HG03108 (cell line): ENCODE measurements around the gene FXR2.

Source experiments
- ATAC-seq: cut with Tn5 transposase; IDR thresholded peaks from one replicate; pipeline ENCODE4 v1.9.1; 2021; ENCODE audit warnings: moderate library complexity; ENCODE audit not compliant: unreplicated experiment

Gene FXR2

GRCh38 chr17:7589204-7589868 is 25.4 kb downstream of the FXR2 start:
- ATAC-seq = no peak

- no peak for ATAC-seq
Observed at GRCh38 chr17:7588553-7589203, 26.0 kb downstream of the FXR2 start.

GRCh38 chr17:7587420-7588151 is 27.1 kb downstream of the FXR2 start:
- ATAC-seq = no peak

- ATAC-seq = no peak
Observed at GRCh38 chr17:7586673-7587419, 27.9 kb downstream of the FXR2 start.

GRCh38 chr17:7583253-7584109 is 31.2 kb downstream of the FXR2 start, which contains the start of gene MPDU1:
TSS of gene MPDU1 (plus strand) at chr17:7583852. CDS start at chr17:7583863, 11 bp downstream.
- peak; percentile 46 for ATAC-seq

- no peak for ATAC-seq
Observed at GRCh38 chr17:7582396-7583252, 32.1 kb downstream of the FXR2 start.

GRCh38 chr17:7580604-7581575 is 33.8 kb downstream of the FXR2 start:
- ATAC-seq = no peak

- ATAC-seq = no peak
Observed at GRCh38 chr17:7579834-7580603, 34.7 kb downstream of the FXR2 start.

GRCh38 chr17:7579001-7579833 is 35.5 kb downstream of the FXR2 start, which contains the start of gene CD68:
TSS of gene CD68 (plus strand) at chr17:7579638. CDS start at chr17:7579678, 40 bp downstream.
- ATAC-seq = peak; percentile 45

GRCh38 chr17:7577327-7578199 is 37.1 kb downstream of the FXR2 start:
- ATAC-seq = no peak

GRCh38 chr17:7576432-7576937 is 38.2 kb downstream of the FXR2 start:
- no peak for ATAC-seq

GRCh38 chr17:7575959-7576358 is 38.7 kb downstream of the FXR2 start:
- no peak for ATAC-seq

DNA sequence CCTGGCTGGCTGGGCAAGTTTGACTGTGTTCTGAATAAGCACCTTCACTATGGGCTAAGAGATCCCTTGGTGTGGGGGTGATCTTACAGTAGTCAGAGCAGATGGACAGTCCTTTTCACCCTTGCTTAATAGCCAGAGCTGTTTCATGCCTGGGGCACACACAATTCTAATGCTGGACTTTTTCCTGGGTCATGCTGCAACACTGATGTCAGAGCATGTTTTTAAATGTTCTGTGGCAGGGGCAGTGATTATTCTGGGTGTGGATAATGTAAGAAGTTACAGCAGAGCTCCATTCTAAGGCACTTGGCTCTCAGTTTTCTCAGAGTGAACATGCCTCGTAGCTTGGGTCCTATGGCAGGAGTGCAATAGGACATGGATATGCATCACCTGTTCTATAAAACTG is 39.2 kb downstream of the FXR2 start:
- ATAC-seq = no peak

DNA sequence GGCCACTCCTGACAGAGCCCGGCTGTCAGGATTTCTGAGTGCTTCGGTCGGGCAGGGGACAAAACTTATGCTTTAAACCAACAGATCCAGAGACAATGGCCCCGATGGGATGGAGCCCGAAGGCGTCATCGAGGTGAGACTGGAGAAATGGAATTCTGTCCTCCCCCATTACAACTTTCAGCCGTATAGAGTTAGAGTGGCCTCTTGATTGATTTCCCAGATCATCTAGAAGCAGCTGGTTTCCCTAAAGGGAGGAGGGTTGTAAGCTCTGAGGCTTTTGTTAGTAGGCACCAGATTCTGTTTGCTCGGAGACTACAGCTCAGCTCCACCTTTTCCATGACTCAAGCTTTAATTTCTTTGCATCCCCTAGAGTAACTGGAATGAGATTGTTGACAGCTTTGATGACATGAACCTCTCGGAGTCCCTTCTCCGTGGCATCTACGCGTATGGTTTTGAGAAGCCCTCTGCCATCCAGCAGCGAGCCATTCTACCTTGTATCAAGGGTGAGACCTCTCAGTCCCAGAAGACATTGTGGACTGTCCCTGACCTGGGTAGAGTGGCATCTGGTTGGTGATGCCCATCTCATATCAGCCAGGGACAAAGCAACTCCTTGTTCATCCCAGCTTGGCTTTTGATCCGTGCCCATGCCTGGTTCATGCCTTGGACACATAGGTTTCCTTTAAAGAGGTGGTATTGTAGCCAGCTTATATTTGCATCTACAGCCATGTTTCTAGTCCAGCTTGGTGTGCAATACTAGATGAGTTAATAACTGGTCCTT is 40.3 kb downstream of the FXR2 start:
- ATAC-seq = no peak
